SK-N-SH (cell line): ENCODE data around the gene ZNF398. TPM values are rescaled to one million over a fixed set of nuclear protein-coding genes. Genes with fewer than 3 reads are reported as not detected.

ENCODE experiments used
- CTCF ChIA-PET: fragments of 300-600, 350-600 bp; formaldehyde crosslinking; extraction: SDS; loops from one replicate; lab custom pipeline; 2021; lab: Yijun Ruan, JAX
- POLR2A ChIA-PET: fragments of 350-600 bp; sonication (Branson Sonifier 250); formaldehyde crosslinking; extraction: SDS; loops from one replicate; lab custom pipeline; 2020; ENCODE audit warnings: antibody characterized with exemption, inconsistent platforms; lab: Yijun Ruan, JAX
- DNase-seq: peaks from one replicate; pipeline ENCODE4 v3.0.0; 2012
- H2AFZ ChIP-seq: fragments of 200-600 bp; sonication (generic); 2 replicates; pipeline ENCODE4 v1.8.1; 2016; ENCODE audit warnings: antibody characterized with exemption, mild to moderate bottlenecking, low read depth
- H3F3A ChIP-seq: fragments of 200-600 bp; sonication (generic); replicated peaks from 2 replicates; pipeline ENCODE3; 2016; ENCODE audit warnings: antibody characterized with exemption, mild to moderate bottlenecking; ENCODE audit not compliant: insufficient read depth
- H3K27ac ChIP-seq, 2 experiments: fragments of 200-500 bp in 1 of 2; fragments of 200-600 bp in 1 of 2; sonication (Bioruptor generic) in 1 of 2; sonication (generic), shearing (Covaris generic) in 1 of 2; 2 replicates each; pipeline versions ENCODE4 v1.5.1 to v1.6.1; 2014 to 2016; ENCODE audit warnings: low read depth in 2 of 2, inconsistent platforms in 1 of 2, low read length in 1 of 2, mild to moderate bottlenecking in 1 of 2, mixed read lengths in 1 of 2
- H3K27me3 ChIP-seq: fragments of 200-600 bp; sonication (generic), shearing (Covaris generic); 2 replicates; pipeline ENCODE4 v1.6.1; 2016; ENCODE audit warnings: mixed run types; ENCODE audit not compliant: insufficient read depth
- H3K36me3 ChIP-seq, 2 experiments: fragments of 200-500 bp in 1 of 2; fragments of 200-600 bp in 1 of 2; sonication (Bioruptor generic) in 1 of 2; sonication (generic) in 1 of 2; replicated peaks in 1 of 2; 2 replicates each; pipeline versions ENCODE3 to v1.5.1; 2014 to 2016; ENCODE audit warnings: low read length in 1 of 2, mild to moderate bottlenecking in 1 of 2; ENCODE audit not compliant: insufficient read depth in 2 of 2, control insufficient read depth in 1 of 2
- H3K4me1 ChIP-seq, 2 experiments: fragments of 200-500 bp in 1 of 2; fragments of 200-600 bp in 1 of 2; sonication (Bioruptor generic) in 1 of 2; sonication (generic), shearing (Covaris generic) in 1 of 2; 2 replicates each; pipeline versions ENCODE4 v1.5.1 to v1.6.1; 2014 to 2016; ENCODE audit warnings: low read depth in 1 of 2, low read length in 1 of 2, mixed run types in 1 of 2; ENCODE audit not compliant: insufficient read depth in 2 of 2, control insufficient read depth in 1 of 2
- H3K4me2 ChIP-seq: fragments of 200-600 bp; sonication (generic), shearing (Covaris generic); 2 replicates; pipeline ENCODE4 v1.6.1; 2017; ENCODE audit warnings: mixed run types
- H3K4me3 ChIP-seq, 2 experiments: fragments of 200-500 bp in 1 of 2; fragments of 200-600 bp in 1 of 2; sonication (Bioruptor generic) in 1 of 2; sonication (generic), shearing (Covaris generic) in 1 of 2; 2 replicates each; pipeline versions ENCODE4 v1.5.1 to v1.8.1; 2014 to 2016; ENCODE audit warnings: low read depth in 2 of 2, inconsistent platforms in 1 of 2, low read length in 1 of 2, mild to moderate bottlenecking in 1 of 2, mixed read lengths in 1 of 2, moderate library complexity in 1 of 2
- H3K79me2 ChIP-seq: fragments of 200-600 bp; sonication (generic); 2 replicates; pipeline ENCODE4 v1.8.1; 2017; ENCODE audit warnings: mild to moderate bottlenecking; ENCODE audit not compliant: insufficient read depth
- H3K9ac ChIP-seq: fragments of 200-600 bp; sonication (generic); 2 replicates; pipeline ENCODE4 v1.6.1; 2017; ENCODE audit warnings: mixed run types
- H3K9me2 ChIP-seq: fragments of 200-600 bp; sonication (generic); 2 replicates; pipeline ENCODE4 v1.6.1; 2017; ENCODE audit warnings: mixed run types
- H3K9me3 ChIP-seq: fragments of 200-600 bp; sonication (generic); 2 replicates; pipeline ENCODE4 v1.6.1; 2017; ENCODE audit warnings: mixed run types, mild to moderate bottlenecking, moderate library complexity
- H4K20me1 ChIP-seq: fragments of 200-600 bp; sonication (generic); 2 replicates; pipeline ENCODE4 v1.6.1; 2017; ENCODE audit warnings: mild to moderate bottlenecking, mixed run types; ENCODE audit not compliant: insufficient read depth
- CHD2 ChIP-seq: fragments of 150-350 bp; IDR thresholded peaks from 2 replicates; pipeline ENCODE4 v1.6.1; 2018; ENCODE audit warnings: low read length; ENCODE audit not compliant: partially characterized antibody
- CTCF ChIP-seq: fragments of 200-600 bp; sonication (generic); IDR thresholded peaks from 2 replicates; pipeline ENCODE4 v1.6.1; 2017; ENCODE audit warnings: antibody characterized with exemption, mild to moderate bottlenecking, moderate library complexity
- EP300 ChIP-seq, 2 experiments: IDR thresholded peaks; 2 replicates each; pipeline versions ENCODE4 v1.4.0 to v1.6.1; 2012; ENCODE audit warnings: borderline replicate concordance in 1 of 2, low read depth in 1 of 2, low read length in 1 of 2
- FOSL2 ChIP-seq: IDR thresholded peaks from 2 replicates; pipeline ENCODE4 v1.4.0; 2012; ENCODE audit warnings: low read depth, mild to moderate bottlenecking, moderate library complexity, borderline replicate concordance
- FOXM1 ChIP-seq: IDR thresholded peaks from 2 replicates; pipeline ENCODE4 v1.4.0; 2012; ENCODE audit warnings: low read depth, mild to moderate bottlenecking
- GABPA ChIP-seq: IDR thresholded peaks from 2 replicates; pipeline ENCODE4 v1.4.0; 2012; ENCODE audit warnings: low read depth, mild to moderate bottlenecking
- IRF3 ChIP-seq: fragments of 150-350 bp; IDR thresholded peaks from 2 replicates; pipeline ENCODE4 v1.6.1; 2016; ENCODE audit warnings: mild to moderate bottlenecking, low read depth, low read length
- MAX ChIP-seq: IDR thresholded peaks from 2 replicates; pipeline ENCODE4 v1.4.0; 2012; ENCODE audit warnings: low read depth
- MEF2A ChIP-seq: IDR thresholded peaks from 2 replicates; pipeline ENCODE4 v1.4.0; 2012; ENCODE audit warnings: low read depth, borderline replicate concordance
- REST ChIP-seq: IDR thresholded peaks from 2 replicates; pipeline ENCODE4 v1.6.1; 2012; ENCODE audit warnings: mild to moderate bottlenecking, low read depth, low read length, moderate library complexity
- SIN3A ChIP-seq: IDR thresholded peaks from 2 replicates; pipeline ENCODE4 v1.6.1; 2012; ENCODE audit warnings: low read depth, mild to moderate bottlenecking, low read length, moderate library complexity, borderline replicate concordance
- TEAD4 ChIP-seq: IDR thresholded peaks from 2 replicates; pipeline ENCODE4 v1.4.0; 2012; ENCODE audit warnings: mild to moderate bottlenecking, borderline replicate concordance; ENCODE audit not compliant: insufficient read depth
- USF1 ChIP-seq: IDR thresholded peaks from 2 replicates; pipeline ENCODE4 v1.4.0; 2012; ENCODE audit warnings: low read depth, borderline replicate concordance
- USF2 ChIP-seq: fragments of 150-350 bp; IDR thresholded peaks from 2 replicates; pipeline ENCODE4 v1.6.1; 2017; ENCODE audit warnings: antibody characterized with exemption, low read length, low read depth, borderline replicate concordance
- YY1 ChIP-seq: IDR thresholded peaks from 2 replicates; pipeline ENCODE4 v1.4.0; 2012; ENCODE audit warnings: low read depth, mild to moderate bottlenecking
- WGBS: methylation state at CpG from one replicate; pipeline ENCODE4 v1.1.6; 2017; ENCODE audit warnings: low lambda C conversion rate; 5-methylcytosine and 5-hydroxymethylcytosine counted together
- polyA plus RNA-seq, 3 experiments: library from polyadenylated mRNA; depleted of rRNA; stranded (reverse); fragments of >200 nt; gene quantifications; 2 replicates each; pipeline ENCODE4 v1.2.3, GENCODE V29; 2012

ZNF398 gene
- polyA plus RNA-seq, 1 of the 3 experiments (the other 2 are of a cell fraction), result 4.5 TPM

GRCh38 chr7:149218469-149219420, 71.5 kb downstream of the ZNF398 start:
- Histone ChIP-seq H3K79me2 (no peaks in the 10 kb centered on the region; the same call in 1 of the 2 replicates), H3K36me3 (peaks cover 58% of the 10 kb centered on the region in 2 experiments), H4K20me1 (no peaks in the 10 kb centered on the region), H3K9me2 (no peaks in the 10 kb centered on the region), H3F3A (no peaks in the 10 kb centered on the region), H2AFZ (no peak overlapping the region), H3K4me3 (no peak overlapping the region), H3K4me2 (no peak overlapping the region)
- CTCF ChIA-PET, result interaction anchor here (0.6 to 1.4 kb wide), 4 partner anchors 9 to 23 kb away, joined by 3 to 5 read pairs (median 3); partner anchors contain the start of gene ZNF282
- DNase-seq, result no peak
- no peak for TF ChIP-seq CTCF
- TF ChIP-seq FOSL2, result no peak
- no peak for TF ChIP-seq YY1
- no peak for TF ChIP-seq GABPA
- TF ChIP-seq USF1, result no peak
- TF ChIP-seq MEF2A, result no peak
- no peak for TF ChIP-seq MAX
- no peak for TF ChIP-seq USF2
- TF ChIP-seq CHD2, result no peak
- no peak for TF ChIP-seq TEAD4
- TF ChIP-seq FOXM1, result no peak
- TF ChIP-seq REST, result no peak
- no peak for TF ChIP-seq IRF3
- no peak for TF ChIP-seq EP300 (IDR thresholded peaks at IDR 0.05; ENCODE audit: borderline replicate concordance in 1 of 2, low read depth in 1 of 2, low read length in 1 of 2)
- no peak for TF ChIP-seq SIN3A
- TF ChIP-seq, all 33 proteins: peak for 0
- POLR2A ChIA-PET, result interaction anchor here (1.1 kb wide), 1 partner anchor 10 kb away, joined by 3 read pairs; no protein-coding TSS in a partner anchor
- Histone ChIP-seq H3K9ac (no peak overlapping the region), H3K27me3 (no peaks in the 10 kb centered on the region), H3K4me1 (no peaks in the 10 kb centered on the region), H3K9me3 (no peaks in the 10 kb centered on the region), H3K27ac (no peak overlapping the region)
- WGBS, result 86% methylated on average over 10 of the region's 10 CpGs
